Activated CD4-positive, alpha-beta T cell treated with anti-CD3 and anti-CD28 coated beads, Interleukin-2, Interleukin-4, amounts not matched to agents 100 ng/mL and 50 ng/mL, durations not matched to agents 16 hours and 8 hours (primary cell): ENCODE results near the gene TGIF1.

Experiments used
- DNase-seq: peaks from one replicate; pipeline ENCODE4 v3.0.0-alpha.2; 2020; ENCODE audit warnings: low spot score

The TGIF1 gene

DNA sequence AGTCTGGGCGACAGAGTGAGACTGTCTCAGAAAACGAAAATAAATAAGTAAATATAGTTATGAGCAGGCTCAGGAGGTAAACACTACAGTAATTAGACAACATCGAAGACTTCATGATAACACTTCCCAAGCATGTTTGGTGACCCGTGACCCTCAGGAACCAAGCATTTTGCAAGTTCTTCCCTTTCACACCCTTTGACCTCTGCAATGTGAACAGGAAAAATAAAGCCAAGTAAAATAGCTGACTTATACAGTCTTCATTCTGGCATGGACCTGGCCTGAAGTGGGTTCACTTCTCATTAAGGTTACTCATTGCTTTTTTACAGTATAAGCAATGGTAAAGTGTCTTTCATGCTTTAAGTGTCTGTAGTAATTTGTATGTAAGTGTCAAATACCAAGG lies 15.3 kb upstream of the TGIF1 start:
- DNase-seq: no peak

- no peak for DNase-seq
These were observed 9.6 kb upstream of the TGIF1 start for GRCh38 chr18:3440341-3440740.

DNA sequence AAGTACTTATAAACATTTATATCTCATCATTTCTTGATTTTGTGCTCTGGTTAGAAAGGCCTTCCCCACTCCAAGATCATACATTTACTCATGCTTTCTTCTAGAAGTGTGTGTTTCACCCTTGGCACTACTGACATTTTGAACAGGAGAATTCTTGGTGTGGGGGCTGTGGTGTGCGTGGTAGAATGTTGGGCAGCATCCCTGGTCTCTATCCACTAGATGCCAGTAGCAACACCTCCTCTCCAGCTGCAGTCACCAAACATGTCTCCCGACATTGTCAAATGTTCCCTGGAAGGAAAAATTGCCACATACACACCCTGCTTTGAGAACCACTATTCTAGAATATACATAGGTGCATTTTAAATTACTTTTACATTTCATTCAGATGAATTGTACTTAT lies 8.7 kb upstream of the TGIF1 start:
- no peak for DNase-seq

DNA sequence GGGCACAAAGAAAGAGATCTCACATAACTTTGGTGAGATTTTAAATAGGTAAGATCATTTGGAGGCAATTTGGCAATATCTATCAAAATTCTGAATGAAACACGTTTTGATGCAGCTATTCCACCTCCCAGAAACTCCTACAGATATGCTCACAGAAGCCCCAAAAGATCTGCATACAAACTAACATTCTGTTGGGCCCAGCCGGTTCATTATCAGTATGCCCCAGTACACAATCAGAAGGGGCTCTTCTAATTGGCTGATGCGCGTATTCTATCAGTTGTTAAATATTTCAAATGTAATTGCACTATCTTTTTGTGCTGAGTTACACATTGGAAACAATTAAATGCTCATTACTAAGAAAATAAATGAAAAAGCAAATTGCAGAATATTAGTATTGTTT lies 7.1 kb upstream of the TGIF1 start:
- DNase-seq: no peak

GRCh38 chr18:3444296-3444695 lies 5.7 kb upstream of the TGIF1 start:
- DNase-seq: no peak

DNA sequence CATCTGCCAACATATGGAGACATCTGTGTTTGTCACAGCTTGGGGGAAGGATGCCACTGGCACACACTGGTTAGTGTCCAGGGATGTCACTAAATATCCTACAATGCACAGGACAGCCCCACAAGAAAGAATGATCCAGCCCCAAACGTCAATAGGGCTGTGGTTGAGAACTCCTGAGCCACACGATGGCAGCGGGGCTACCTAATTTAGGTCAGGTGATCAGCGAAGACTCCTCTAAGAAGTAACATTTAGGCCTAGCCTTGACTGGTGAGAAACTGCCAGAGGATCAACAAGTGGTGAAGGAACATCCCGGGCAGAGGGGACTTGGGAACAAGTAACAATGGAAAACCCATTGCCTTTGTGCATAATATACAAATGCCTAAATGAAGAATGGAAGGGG lies 5.0 kb upstream of the TGIF1 start:
- DNase-seq: no peak

GRCh38 chr18:3447068-3447894 lies 2.7 kb upstream of the TGIF1 start:
- DNase-seq: peak; percentile 27

- DNase-seq: peak; percentile 92
These were observed 1.8 kb upstream of the TGIF1 start for GRCh38 chr18:3447895-3448837.

DNA sequence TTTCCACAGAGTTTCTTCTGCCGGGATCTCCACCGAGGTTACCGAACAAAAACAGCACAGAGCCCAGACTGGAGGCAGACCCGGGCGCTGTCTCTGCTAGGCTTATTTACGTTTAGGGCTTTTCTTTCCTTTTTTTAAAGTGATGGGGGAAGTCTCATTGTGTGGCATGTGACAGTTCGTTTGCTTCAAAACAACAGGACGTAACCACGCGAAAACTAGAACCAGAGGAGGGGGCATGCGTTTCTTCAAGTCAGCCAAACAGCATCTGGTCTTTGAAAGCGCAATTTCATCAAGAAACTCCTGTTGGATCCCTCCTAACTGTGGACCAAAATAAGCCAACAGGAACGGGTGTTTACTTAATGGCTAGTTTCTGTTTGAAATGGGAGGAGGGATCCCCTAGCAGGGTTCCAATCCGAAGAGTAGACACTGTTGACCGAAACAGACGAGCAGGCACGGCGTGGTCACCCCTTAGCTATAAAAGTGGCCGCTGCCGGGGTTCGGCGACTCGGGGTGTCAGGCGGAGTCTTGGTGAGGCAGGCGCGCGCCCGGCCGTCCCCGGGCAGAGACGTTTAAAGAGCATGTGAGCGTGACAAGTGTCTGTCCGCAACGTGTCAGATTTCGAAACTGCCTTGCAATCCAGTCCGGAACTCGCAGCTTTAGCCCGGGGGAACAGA lies 997 bp upstream of the TGIF1 start:
- peak; percentile 90 for DNase-seq

DNA sequence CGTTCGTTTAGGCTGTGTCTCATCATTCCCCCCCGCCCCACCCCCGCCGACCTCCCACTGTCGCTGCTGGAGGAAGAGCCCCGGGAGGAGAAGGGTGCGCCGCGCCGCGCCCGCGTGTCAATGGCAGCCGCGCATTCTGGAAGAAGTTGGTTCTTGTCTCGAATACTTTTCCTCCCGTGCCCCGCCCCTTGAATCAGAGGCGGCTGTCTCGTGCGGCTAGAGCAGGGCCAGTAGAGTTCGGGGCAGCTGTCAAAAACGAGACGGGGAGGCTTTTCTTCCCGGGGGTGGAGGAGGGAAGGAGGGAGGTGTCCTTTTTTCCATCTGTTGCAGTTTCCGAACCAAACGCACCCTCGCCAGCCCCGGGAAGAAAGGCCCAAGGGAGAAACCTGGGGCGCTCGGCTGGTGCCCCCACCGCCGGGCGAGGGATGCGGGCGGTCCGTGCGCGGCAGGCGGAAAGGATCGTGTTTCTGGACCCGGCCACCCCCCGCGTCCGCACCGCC lies 410 bp upstream of the TGIF1 start:
- DNase-seq: no peak

GRCh38 chr18:3450799-3451182 lies 819 bp downstream of the TGIF1 start:
- no peak for DNase-seq

DNA sequence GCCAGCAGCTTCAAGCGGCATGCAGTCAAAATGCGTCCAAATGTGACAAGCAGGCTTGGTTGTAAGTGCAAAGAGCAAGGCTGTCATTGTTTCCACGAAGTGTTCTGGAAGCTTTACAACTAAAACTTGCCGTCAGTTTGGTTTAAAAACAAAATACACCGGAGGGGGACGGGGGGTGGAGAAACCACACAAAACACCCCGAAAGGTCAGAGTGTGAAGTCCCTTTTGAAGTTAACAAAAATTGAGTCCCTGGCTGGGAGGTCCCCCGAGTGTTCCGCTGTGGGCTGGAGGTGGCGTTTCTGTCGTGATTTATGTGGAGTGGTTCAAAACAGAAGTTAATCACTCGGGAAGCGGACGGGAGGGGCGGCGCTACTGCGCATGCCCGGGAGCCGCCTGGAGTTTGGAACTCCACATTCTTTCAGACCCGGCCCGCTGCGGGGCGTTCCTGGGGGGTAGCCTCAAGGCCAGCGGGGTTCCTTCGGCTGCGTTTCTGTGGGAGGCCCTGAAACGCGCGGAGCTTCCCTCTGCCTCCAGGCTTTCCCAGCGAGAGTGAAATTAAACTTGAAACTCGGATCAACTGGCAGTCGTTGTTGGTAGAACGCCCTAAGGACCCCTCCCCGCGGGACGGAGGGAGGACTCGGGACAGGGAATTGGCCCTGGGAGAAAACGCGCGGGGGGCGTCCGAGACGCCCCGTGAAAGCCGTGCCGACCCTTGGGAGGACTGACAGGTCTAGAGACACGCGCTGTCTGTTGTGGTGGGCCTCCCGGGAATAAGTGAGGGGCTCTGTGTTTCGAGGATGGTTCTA lies 1.4 kb downstream of the TGIF1 start:
- peak; percentile 74 for DNase-seq

DNA sequence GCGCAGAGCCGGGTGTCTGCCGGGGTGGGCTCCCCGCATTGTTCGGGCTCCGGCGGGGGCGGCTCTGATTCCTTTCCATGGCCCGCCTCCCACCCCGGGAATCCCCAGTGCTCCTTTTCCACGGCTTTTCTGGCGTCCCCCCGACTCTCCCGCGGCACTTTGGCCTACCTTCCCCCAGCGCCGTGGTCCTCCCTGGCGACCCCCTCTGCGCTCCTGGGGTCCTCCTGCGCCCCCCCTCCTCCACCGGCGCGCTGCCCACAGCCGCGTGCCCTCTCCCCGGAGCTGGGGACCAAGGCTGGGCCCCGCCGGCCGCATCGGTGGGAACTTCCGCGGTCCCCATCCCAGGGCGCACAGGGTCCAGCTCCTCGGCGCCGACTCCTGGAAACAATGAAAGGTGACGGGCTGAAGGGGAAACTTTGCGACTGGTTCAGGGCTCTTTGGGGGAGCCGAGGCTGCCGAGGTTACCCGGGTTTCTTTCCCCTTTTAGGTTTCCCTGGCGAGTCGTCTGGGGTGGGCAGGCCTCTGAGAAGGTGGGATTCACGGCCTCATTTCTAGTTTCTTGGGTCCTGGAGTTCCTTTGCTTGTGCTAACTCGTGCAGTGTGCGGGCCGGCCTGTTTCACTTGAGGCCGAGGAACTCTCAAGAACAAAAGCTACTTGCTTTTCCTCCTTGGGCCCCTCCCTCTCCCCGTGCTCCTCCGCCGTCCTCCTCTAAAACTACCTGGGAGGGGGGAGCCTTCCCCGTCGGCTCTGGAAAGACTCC lies 2.2 kb downstream of the TGIF1 start:
- DNase-seq: no peak

GRCh38 chr18:3452750-3453539 lies 3.0 kb downstream of the TGIF1 start:
- no peak for DNase-seq

DNA sequence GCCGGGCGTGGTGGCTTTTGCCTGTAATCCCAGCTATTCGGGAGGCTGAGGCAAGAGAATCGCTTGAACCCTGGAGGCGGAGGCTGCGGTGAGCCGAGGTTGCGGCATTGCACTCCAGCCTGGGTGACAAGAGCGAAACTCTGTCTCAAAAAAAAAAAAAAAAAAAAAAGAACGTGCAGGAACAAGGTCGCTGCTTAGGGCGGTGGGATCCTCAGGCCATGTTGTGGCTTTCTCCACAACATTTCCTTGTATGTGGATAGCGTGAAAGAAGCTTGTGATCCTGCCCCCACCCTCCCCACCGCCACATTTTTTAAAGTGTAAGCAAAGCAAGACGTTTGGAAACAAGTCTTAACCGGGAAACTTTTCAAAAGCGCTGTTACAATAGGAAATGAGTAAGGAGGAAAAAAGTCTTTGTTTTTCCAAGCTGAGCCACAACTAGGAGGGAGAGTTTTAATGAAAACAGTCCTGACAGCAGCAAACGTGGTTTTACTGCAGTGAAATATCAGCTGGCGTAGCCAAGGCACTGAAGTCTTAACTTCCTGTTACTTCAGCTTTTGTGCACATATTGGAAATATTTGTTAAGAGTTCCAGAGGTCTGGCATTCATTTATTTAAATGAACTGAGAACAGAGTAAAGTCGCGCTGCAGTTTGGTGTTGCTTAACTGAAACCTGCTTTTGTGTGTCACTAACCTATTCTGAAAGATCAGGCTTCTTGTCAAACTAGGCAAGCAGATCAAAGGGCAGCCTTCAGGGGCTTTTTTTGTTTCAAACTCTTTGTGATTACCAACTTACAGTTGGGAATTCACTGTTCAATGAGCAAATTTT lies 3.8 kb downstream of the TGIF1 start:
- DNase-seq: peak; percentile 52

DNA sequence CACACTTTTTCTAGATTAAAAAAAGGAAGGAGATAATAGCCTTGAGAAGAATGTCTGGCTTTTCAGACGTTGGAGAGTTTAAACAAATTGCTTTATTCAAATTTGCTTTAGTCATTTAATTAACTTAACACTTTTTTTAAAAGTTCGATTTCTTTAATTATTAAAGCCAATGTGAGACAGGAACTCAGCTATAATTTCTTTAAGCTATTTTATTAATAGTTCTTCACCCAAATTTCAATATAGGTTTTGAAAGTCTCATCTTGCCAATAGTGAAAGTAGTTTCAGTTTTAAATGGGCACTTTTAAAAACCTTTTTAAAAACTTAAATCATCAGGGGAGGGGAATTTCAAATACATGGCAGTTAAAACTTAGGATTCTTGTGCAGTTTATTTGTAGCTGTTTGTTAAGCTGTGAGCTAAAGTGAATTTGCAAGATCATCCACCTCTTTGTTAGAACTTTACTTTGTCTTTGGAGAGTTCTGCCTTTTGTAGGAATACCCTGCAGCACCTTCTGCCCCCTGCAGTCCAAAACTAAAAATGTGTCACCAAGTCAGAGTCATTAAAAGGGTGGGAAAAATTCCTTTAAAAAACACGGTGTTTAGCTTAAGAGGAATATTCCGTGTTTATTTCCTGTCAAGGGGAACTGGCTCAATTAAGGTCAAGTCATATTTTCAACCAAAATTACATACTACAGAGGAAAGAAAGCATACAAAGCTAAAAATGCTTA lies 4.6 kb downstream of the TGIF1 start:
- no peak for DNase-seq

GRCh38 chr18:3455090-3455635 lies 5.2 kb downstream of the TGIF1 start:
- DNase-seq: no peak
